Activated naive CD4-positive, alpha-beta T cell treated with anti-CD3 and anti-CD28 coated beads for 36 hours (primary cell): ENCODE data around the gene TMEM120B. TPM values are rescaled to one million over a fixed set of nuclear protein-coding genes. Genes with fewer than 3 reads are reported as not detected.
"Not testable (repeated sequence)": the region's sequence is repeated elsewhere in the genome, so short reads cannot be mapped to it uniquely, and the experiment has no call there.

Experiments
- CTCF ChIA-PET: fragments of 350-600 bp; sonication (Branson Sonifier 250); formaldehyde crosslinking; loops from one replicate; lab custom pipeline; 2021; ENCODE audit warnings: antibody characterized with exemption; lab: Charles Lee
- DNase-seq: peaks from one replicate; pipeline ENCODE4 v3.0.0-alpha.2; 2020
- H3K27ac Mint-ChIP-seq: one replicate; pipeline ENCODE4 v1.8.0; 2021; ENCODE audit warnings: mild to moderate bottlenecking, mixed read lengths
- H3K27me3 Mint-ChIP-seq: one replicate; pipeline ENCODE4 v1.8.0; 2021; ENCODE audit warnings: low read depth, mixed read lengths
- H3K36me3 Mint-ChIP-seq: one replicate; pipeline ENCODE4 v1.8.0; 2021; ENCODE audit warnings: low read depth, mixed read lengths
- H3K4me1 Mint-ChIP-seq: one replicate; pipeline ENCODE4 v1.8.0; 2021; ENCODE audit warnings: low read depth, mixed read lengths
- H3K4me3 Mint-ChIP-seq: one replicate; pipeline ENCODE4 v1.8.0; 2021; ENCODE audit warnings: mild to moderate bottlenecking, moderate library complexity, mixed read lengths
- H3K9me3 Mint-ChIP-seq: one replicate; pipeline ENCODE4 v1.8.0; 2021; ENCODE audit warnings: mixed read lengths
- intact Hi-C: fragments of 100-400 bp; cut with micrococcal nuclease; formaldehyde crosslinking; loops from one replicate; pipeline ENCODE4 v1.15.1; 2023
- total RNA-seq, 2 experiments: library from RNA; stranded (reverse); gene quantifications; one replicate each; pipeline ENCODE4 v1.2.3, GENCODE V29; 2021

Gene TMEM120B
- total RNA-seq, 2 experiments from 2014 or later: 5.5 to 6.3 TPM

DNA sequence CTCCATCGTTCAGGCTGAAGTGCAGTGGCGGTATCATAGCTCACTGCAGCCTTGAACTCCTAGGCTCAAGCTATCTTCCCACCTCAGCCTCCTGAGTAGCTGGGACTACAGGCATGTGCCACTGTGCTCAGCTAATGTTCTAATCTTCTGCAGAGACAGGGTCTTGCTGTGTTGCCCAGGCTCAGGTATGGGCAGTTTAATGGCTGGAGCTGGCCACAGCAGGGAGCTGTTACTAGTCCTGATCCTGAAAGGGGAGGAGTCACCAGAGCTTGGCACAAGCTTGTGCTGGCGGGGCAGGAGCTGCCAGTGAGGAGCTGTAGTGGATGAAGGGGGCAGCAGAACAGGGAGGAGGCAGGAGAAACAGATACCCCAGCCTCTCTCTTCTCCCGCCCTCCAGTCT, 10.6 kb downstream of the TMEM120B start:
- CTCF ChIA-PET: no interaction called here
- Mint-ChIP-seq H3K27me3 (no peaks in the 10 kb centered on the region), H3K27ac (no peak overlapping the region), H3K4me3 (no peak overlapping the region), H3K4me1 (peaks cover 2% of the 10 kb centered on the region), H3K9me3 (no peaks in the 10 kb centered on the region), H3K36me3 (peaks cover 11% of the 10 kb centered on the region)
- DNase-seq: no peak
- intact Hi-C loops: no loop called here

DNA sequence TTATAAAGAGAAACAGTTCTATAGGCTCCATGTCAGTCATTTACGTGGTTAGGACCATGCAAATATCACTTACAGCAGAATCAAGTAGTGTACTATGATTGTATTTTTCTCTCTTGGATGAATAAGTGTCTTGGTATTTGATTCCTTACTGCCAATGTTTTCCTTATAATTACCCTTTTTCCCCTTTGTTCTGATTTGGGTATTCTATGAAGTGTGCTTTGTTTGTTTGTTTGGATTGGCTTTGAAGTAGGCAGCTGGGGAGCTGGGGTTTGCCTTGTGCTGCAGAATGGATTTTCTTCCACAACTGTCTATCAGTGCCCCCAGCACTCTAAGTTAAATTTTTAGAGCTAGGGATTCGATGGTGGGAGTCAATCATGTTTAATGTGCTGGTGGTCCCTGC, 12.4 kb downstream of the TMEM120B start:
- H3K27ac Mint-ChIP-seq: no peak overlapping the region
- no peaks in the 10 kb centered on the region for H3K27me3 Mint-ChIP-seq
- no peak overlapping the region for H3K4me3 Mint-ChIP-seq
- H3K4me1 Mint-ChIP-seq: no peaks in the 10 kb centered on the region
- H3K9me3 Mint-ChIP-seq: no peaks in the 10 kb centered on the region
- H3K36me3 Mint-ChIP-seq: peaks cover 11% of the 10 kb centered on the region
- intact Hi-C loops: no loop called here
- CTCF ChIA-PET: interaction anchor here (0.8 kb wide), 1 partner anchor 13 kb away, joined by 3 read pairs; no protein-coding TSS in a partner anchor
- no peak for DNase-seq

DNA sequence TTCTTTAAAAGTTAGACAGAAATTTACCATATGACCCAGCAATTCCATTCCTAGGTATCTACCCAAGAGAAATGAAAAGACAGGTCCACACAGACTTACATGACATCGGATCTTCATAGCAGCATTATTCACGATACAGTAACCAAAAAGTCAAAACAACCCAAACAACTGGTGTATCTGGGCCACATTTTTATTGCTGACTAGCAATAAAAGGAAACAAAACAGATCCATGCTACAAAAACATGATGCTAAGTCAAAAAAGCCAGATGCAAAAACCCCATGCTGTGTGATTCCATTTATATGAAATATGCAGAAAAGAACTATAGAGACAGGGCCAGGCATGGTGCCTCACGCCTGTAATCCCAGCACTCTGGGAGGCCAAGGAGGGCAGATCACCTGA, 12.9 kb downstream of the TMEM120B start:
- H3K4me3 Mint-ChIP-seq: no peak overlapping the region
- intact Hi-C loops: no loop called here
- peaks cover 11% of the 10 kb centered on the region for H3K36me3 Mint-ChIP-seq
- no peaks in the 10 kb centered on the region for H3K4me1 Mint-ChIP-seq
- DNase-seq: no peak
- CTCF ChIA-PET: no interaction called here
- H3K27me3 Mint-ChIP-seq: no peaks in the 10 kb centered on the region
- no peak overlapping the region for H3K27ac Mint-ChIP-seq
- no peaks in the 10 kb centered on the region for H3K9me3 Mint-ChIP-seq

DNA sequence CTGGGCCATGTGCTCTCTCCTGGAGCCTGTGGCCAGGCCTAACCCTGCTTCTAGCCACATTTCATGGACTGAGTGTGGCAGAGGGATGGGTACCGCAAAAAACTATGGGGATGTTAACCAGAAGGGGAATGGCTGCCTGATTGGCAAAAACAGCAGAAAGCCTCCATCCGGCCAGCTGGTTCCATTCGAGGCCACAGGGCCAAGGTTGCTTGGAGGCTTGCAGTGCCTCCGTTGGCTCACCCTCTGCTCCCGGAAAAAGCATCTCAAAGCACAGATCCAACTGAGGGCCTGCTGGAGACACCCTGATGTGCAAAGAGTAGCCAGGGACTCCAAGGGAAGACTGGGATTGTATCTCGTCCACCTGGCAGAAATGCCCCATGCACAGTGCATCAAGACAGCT, 16.5 kb downstream of the TMEM120B start:
- Mint-ChIP-seq H3K27ac (peak overlapping the region; percentile 30), H3K36me3 (peaks cover 7% of the 10 kb centered on the region), H3K4me1 (no peaks in the 10 kb centered on the region), H3K4me3 (no peak overlapping the region), H3K9me3 (no peaks in the 10 kb centered on the region), H3K27me3 (no peaks in the 10 kb centered on the region)
- intact Hi-C loops: no loop called here
- CTCF ChIA-PET: no interaction called here
- no peak for DNase-seq

DNA sequence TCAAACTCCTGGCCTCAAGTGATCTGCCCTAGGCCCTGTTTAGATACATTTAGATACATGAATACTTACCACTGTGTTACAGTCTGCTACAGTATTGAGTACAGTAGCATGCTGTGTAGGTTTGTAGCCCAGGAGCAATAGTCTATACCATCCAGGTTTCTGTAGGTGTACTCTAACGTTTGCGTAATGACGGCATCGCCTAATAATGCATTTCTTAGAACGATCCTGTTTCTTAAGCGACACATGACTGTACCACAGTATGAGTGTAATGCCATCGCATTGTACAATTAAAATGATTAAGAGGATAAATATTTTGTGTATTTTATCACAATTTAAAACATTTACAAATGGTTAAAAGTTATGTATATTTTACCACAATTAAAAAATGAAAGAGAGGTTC, 18.9 kb downstream of the TMEM120B start:
- Mint-ChIP-seq H3K36me3 (no peaks in the 10 kb centered on the region), H3K4me3 (no peak overlapping the region), H3K4me1 (no peaks in the 10 kb centered on the region), H3K27ac (no peak overlapping the region), H3K27me3 (no peaks in the 10 kb centered on the region), H3K9me3 (no peaks in the 10 kb centered on the region)
- intact Hi-C loops: no loop called here
- CTCF ChIA-PET: interaction anchor here (0.7 kb wide), 1 partner anchor 16 kb away, joined by 3 read pairs; no protein-coding TSS in a partner anchor
- no peak for DNase-seq

DNA sequence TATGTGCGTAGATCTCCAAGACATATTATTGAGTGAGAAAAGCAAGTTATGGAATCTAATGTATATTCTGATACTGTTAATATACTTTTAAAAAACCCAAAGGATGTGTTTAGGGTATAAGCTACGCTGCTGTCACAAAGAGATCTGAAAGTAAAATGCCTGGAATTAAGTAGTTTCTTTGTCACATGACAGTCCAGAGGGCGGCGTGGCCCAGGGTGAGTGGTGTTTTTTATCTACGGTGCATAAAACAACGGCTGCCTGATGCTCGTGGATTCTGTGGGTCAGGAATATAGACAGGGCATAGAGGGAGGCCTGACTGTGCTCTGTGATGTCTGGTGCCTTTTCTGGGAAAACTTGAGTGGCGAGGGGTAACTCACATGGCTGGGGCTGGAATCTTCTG, 21.3 kb downstream of the TMEM120B start:
- intact Hi-C loops: no loop called here
- no peaks in the 10 kb centered on the region for H3K4me1 Mint-ChIP-seq
- CTCF ChIA-PET: no interaction called here
- no peaks in the 10 kb centered on the region for H3K36me3 Mint-ChIP-seq
- DNase-seq: no peak
- no peak overlapping the region for H3K4me3 Mint-ChIP-seq
- H3K9me3 Mint-ChIP-seq: no peaks in the 10 kb centered on the region
- no peak overlapping the region for H3K27ac Mint-ChIP-seq
- H3K27me3 Mint-ChIP-seq: no peaks in the 10 kb centered on the region

DNA sequence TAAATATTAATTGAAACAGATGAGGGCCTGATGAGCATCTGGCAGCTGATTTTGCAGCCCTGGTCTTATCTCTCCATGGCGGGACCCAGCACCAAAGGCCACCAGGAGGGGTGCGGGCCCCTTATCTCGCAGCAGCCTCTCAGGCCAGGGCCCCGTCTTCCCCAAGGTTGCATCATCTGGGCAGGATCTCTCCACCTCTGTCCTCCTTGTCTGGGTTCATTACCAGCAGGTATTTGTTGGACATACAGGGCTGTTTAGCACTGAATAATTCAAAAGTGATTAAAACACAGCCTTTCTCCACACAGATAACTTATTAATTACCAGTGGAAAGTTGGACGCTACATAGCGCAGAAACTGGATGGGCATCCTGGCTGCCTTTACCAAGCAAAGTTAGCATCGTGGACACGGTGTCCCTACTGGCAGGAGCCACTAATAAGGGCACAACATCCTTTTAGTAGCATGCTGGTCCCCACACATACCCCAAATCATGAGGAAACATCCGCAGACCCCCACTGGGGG, 25.8 kb downstream of the TMEM120B start:
- Mint-ChIP-seq H3K9me3 (no peaks in the 10 kb centered on the region), H3K4me3 (no peak overlapping the region), H3K27ac (no peak overlapping the region), H3K27me3 (no peaks in the 10 kb centered on the region), H3K4me1 (no peaks in the 10 kb centered on the region), H3K36me3 (no peaks in the 10 kb centered on the region)
- no peak for DNase-seq
- CTCF ChIA-PET: no interaction called here
- intact Hi-C loops: no loop called here

DNA sequence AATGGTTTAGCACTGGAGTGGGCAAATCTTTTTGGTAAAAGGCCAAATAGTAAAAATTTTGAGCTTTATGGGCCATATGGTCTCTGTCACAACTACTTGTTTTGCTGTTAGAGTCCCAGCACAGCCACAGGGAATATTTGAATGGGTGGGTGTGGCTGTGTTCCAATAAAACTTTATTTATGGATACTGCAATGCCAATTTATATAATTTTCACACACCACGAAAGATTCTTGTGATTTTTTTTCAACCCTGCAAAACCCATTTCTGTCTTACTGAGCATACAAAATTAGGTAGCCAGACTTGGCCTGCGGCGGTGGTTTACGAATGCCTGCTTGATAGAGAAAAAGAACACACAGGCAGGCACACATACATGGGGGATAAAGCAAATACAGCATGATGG, 28.3 kb downstream of the TMEM120B start:
- H3K9me3 Mint-ChIP-seq: no peaks in the 10 kb centered on the region
- no peaks in the 10 kb centered on the region for H3K36me3 Mint-ChIP-seq
- no peaks in the 10 kb centered on the region for H3K4me1 Mint-ChIP-seq
- no peak for DNase-seq
- H3K4me3 Mint-ChIP-seq: no peak overlapping the region
- no peaks in the 10 kb centered on the region for H3K27me3 Mint-ChIP-seq
- CTCF ChIA-PET: no interaction called here
- intact Hi-C loops: no loop called here
- H3K27ac Mint-ChIP-seq: no peak overlapping the region

DNA sequence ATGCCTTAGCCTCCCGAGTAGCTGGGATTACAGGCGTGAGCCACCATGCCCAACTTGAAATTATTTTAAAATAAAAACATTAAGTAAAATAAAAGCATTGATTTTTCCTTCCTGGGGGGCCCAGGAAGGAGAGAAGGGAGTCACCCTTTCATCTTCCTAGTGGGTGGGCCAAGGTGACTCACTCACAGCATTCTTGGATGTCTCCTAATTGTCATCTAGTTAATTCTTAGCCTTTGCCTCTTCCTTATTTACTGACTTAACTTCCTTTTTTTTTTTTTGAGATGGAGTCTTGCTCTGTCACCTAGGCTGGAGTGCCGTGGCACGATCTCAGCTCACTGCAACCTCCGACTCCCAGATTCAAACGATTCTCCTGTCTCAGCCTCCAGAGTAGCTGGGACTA, 29.2 kb downstream of the TMEM120B start:
- H3K27ac Mint-ChIP-seq: no peak overlapping the region
- H3K27me3 Mint-ChIP-seq: no peaks in the 10 kb centered on the region
- no peak overlapping the region for H3K4me3 Mint-ChIP-seq
- CTCF ChIA-PET: interaction anchor here (0.6 to 0.7 kb wide), 2 partner anchors 112 to 235 kb away, joined by 3 to 5 read pairs; no protein-coding TSS in a partner anchor
- DNase-seq: no peak
- no peaks in the 10 kb centered on the region for H3K9me3 Mint-ChIP-seq
- intact Hi-C loops: no loop called here
- H3K4me1 Mint-ChIP-seq: no peaks in the 10 kb centered on the region
- no peaks in the 10 kb centered on the region for H3K36me3 Mint-ChIP-seq

DNA sequence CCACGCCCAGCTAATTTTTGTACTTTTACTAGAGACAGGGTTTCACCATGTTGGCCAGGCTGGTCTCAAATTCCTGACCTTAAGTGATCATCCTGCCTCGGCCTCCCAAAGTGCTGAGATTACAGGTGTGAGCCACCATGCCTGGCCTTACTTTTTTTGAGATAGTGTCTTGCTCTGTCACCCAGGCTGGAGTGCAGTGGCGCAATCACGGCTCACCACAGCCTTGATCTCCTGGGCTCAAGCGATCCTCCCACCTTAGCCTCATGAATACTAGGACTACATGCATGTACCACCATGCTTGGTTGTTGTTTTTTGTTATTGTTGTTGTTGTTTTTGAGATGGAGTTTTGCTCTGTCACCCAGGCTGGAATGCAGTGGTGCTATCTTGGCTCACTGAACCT, 33.0 kb downstream of the TMEM120B start:
- intact Hi-C loops, H3K4me3 Mint-ChIP-seq, CTCF ChIA-PET, H3K9me3 Mint-ChIP-seq, H3K27ac Mint-ChIP-seq, H3K4me1 Mint-ChIP-seq, H3K27me3 Mint-ChIP-seq, DNase-seq, H3K36me3 Mint-ChIP-seq: not testable (repeated sequence)

DNA sequence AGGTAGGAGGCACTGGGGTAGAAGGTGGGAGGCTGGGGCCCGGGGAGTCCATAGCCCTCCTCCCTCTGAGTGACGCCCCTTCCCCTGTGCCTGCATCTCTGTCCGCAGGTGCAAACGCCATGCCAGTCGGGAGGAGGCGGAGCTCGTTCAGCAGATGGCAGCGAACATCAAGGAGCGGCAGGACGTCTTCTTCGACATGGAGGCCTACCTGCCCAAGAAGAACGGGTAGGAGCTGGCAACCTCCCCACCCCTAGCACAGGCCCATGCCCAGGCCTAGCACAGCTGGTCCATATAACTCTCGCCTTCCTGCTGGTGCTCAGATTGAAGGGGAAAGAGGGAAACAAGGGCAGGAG, 35.6 kb downstream of the TMEM120B start:
- no peak for DNase-seq
- Mint-ChIP-seq H3K27me3 (no peaks in the 10 kb centered on the region), H3K27ac (no peak overlapping the region), H3K4me3 (no peak overlapping the region), H3K9me3 (no peaks in the 10 kb centered on the region), H3K36me3 (peaks cover 8% of the 10 kb centered on the region), H3K4me1 (peaks cover 6% of the 10 kb centered on the region)
- CTCF ChIA-PET: interaction anchor here (0.6 kb wide), 1 partner anchor 16 kb away, joined by 3 read pairs; no protein-coding TSS in a partner anchor
- intact Hi-C loops: no loop called here

DNA sequence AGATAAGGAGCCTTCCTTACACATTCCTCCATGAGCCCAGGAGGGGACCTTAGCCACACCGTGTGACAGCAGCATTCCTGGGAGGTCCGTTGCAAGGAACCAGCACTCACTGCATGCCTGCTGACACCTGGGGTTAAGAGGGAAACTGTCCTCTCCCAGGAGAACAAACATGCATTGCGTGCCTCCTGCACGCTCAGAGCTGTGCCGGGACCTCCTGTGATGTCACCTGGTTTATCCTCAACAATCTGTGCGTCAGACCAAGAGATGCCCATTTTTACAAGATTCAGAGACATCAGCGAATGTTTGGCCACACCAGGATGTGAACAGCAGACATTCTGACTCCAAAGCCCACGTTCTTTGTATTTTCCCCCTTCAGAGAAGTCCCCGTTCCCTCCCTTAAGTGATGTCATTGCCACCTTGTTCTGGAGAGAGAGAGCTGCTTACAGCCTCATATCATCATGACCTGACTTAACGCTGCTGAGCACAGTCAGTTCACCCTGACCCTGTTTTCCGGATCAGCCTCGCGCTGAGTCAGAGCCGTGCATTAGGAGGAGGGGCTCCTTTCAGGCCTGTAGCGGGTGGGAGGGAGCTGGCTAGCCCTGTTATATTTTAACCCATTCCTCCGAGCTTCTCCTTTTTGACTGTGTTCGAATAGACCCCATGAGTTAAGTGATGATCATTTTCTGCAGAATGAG, 36.2 kb downstream of the TMEM120B start:
- H3K4me3 Mint-ChIP-seq: no peak overlapping the region
- H3K4me1 Mint-ChIP-seq: peaks cover 6% of the 10 kb centered on the region
- no peaks in the 10 kb centered on the region for H3K27me3 Mint-ChIP-seq
- H3K27ac Mint-ChIP-seq: peak overlapping the region; percentile 37
- H3K9me3 Mint-ChIP-seq: no peaks in the 10 kb centered on the region
- peak; percentile 40 for DNase-seq
- CTCF ChIA-PET: interaction anchor here (0.7 kb wide), 1 partner anchor 44 kb away, joined by 3 read pairs; no protein-coding TSS in a partner anchor
- intact Hi-C loops: no loop called here
- peaks cover 8% of the 10 kb centered on the region for H3K36me3 Mint-ChIP-seq

DNA sequence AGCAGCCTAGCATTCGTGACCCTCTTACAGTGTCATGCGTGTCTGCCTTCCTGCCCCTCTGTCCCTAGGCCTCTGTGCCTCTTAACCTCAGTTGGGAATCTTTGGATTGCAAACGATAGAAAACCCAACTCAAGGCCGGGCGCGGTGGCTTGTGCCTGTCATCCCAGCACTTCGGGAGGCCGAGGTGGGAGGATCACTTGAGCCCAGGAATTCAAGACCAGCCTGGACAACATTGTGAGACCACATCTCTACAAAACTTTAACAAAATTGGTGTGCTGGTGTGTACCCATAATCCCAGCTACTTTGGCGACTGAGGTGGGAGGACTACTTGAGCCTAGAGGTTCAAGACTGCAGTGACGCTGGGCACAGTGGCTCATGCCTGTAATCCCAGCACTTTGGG, 36.7 kb downstream of the TMEM120B start:
- CTCF ChIA-PET: interaction anchor here (0.7 kb wide), 1 partner anchor 44 kb away, joined by 3 read pairs; no protein-coding TSS in a partner anchor
- Mint-ChIP-seq H3K27me3 (no peaks in the 10 kb centered on the region), H3K4me3 (no peak overlapping the region), H3K4me1 (peaks cover 6% of the 10 kb centered on the region), H3K36me3 (peaks cover 8% of the 10 kb centered on the region), H3K9me3 (no peaks in the 10 kb centered on the region), H3K27ac (peak overlapping the region; percentile 37)
- intact Hi-C loops: no loop called here
- DNase-seq: no peak
